Suprapubic skin (tissue), 3 donors: ENCODE measurements around the gene ARCN1.

Experiments
- CTCF ChIP-seq, 2 donors: fragments of 200-600 bp in 1 of 2; fragments of 450-650 bp in 1 of 2; sonication (generic) in 1 of 2; IDR thresholded peaks; one replicate each; pipeline ENCODE4 v1.5.1; 2016 to 2019; ENCODE audit warnings: antibody characterized with exemption in 2 of 2, mild to moderate bottlenecking in 1 of 2, moderate library complexity in 1 of 2
- POLR2AphosphoS5 ChIP-seq, 3 donors: sonication (generic); formaldehyde crosslinking; IDR thresholded peaks; one replicate each; pipeline ENCODE4 v1.6.1; 2017; ENCODE audit warnings: antibody characterized with exemption in 3 of 3

GRCh38 chr11:118639899-118640298 is 67.7 kb downstream of the ARCN1 start:
- TF ChIP-seq POLR2AphosphoS5 (IDR thresholded peaks at IDR 0.05) (no peak), CTCF (IDR thresholded peaks at IDR 0.05) (no peak)
